Mesothelial cell of epicardium (in vitro differentiated cells): ENCODE measurements around the gene SSBP3. TPM values are rescaled to one million over a fixed set of nuclear protein-coding genes. Genes with fewer than 3 reads are reported as not detected.
"Not testable (repeated sequence)": the region's sequence is repeated elsewhere in the genome, so short reads cannot be mapped to it uniquely, and the experiment has no call there.

Source experiments
- DNase-seq, 2 experiments: peaks; one replicate each; pipeline ENCODE4 v3.0.0; 2021; ENCODE audit warnings: low spot score in 2 of 2; ENCODE audit not compliant: unreplicated experiment in 2 of 2
- H3K27ac Mint-ChIP-seq: 2 replicates; pipeline ENCODE4 v1.8.0; 2021; ENCODE audit warnings: mixed read lengths
- H3K27me3 Mint-ChIP-seq: 2 replicates; pipeline ENCODE4 v1.8.0; 2021; ENCODE audit warnings: low read depth, mixed read lengths
- H3K36me3 Mint-ChIP-seq: 2 replicates; pipeline ENCODE4 v1.8.0; 2021; ENCODE audit warnings: mixed read lengths
- H3K4me1 Mint-ChIP-seq: 2 replicates; pipeline ENCODE4 v1.8.0; 2021; ENCODE audit warnings: mixed read lengths
- H3K4me3 Mint-ChIP-seq: 2 replicates; pipeline ENCODE4 v1.8.0; 2021; ENCODE audit warnings: mild to moderate bottlenecking, moderate library complexity, mixed read lengths
- H3K9me3 Mint-ChIP-seq: 2 replicates; pipeline ENCODE4 v1.8.0; 2021; ENCODE audit warnings: mixed read lengths
- total RNA-seq: library from RNA; stranded (reverse); gene quantifications from 3 replicates; pipeline ENCODE4 v1.2.1, GENCODE V29; 2021
- TF ChIP-seq, protein P1 (sequence below): fragments of 200-600 bp; sonication (generic); IDR thresholded peaks from one replicate; pipeline ENCODE4 v1.5.0; 2021; ENCODE audit warnings: antibody characterized with exemption; ENCODE audit not compliant: unreplicated experiment

SSBP3 gene
- total RNA-seq, 1 donor from 2014 or later, result 172 TPM

GRCh38 chr1:54425152-54425584, 19.0 kb upstream of the SSBP3 start:
- Mint-ChIP-seq H3K36me3 (no peaks in the 10 kb centered on the region), H3K27me3 (no peaks in the 10 kb centered on the region), H3K4me3 (no peak overlapping the region), H3K27ac (no peak overlapping the region), H3K4me1 (peaks cover 6% of the 10 kb centered on the region), H3K9me3 (peaks cover 4% of the 10 kb centered on the region)
- TF ChIP-seq, protein P1, sequence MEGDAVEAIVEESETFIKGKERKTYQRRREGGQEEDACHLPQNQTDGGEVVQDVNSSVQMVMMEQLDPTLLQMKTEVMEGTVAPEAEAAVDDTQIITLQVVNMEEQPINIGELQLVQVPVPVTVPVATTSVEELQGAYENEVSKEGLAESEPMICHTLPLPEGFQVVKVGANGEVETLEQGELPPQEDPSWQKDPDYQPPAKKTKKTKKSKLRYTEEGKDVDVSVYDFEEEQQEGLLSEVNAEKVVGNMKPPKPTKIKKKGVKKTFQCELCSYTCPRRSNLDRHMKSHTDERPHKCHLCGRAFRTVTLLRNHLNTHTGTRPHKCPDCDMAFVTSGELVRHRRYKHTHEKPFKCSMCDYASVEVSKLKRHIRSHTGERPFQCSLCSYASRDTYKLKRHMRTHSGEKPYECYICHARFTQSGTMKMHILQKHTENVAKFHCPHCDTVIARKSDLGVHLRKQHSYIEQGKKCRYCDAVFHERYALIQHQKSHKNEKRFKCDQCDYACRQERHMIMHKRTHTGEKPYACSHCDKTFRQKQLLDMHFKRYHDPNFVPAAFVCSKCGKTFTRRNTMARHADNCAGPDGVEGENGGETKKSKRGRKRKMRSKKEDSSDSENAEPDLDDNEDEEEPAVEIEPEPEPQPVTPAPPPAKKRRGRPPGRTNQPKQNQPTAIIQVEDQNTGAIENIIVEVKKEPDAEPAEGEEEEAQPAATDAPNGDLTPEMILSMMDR, result no peak
- DNase-seq, result no peak

DNA sequence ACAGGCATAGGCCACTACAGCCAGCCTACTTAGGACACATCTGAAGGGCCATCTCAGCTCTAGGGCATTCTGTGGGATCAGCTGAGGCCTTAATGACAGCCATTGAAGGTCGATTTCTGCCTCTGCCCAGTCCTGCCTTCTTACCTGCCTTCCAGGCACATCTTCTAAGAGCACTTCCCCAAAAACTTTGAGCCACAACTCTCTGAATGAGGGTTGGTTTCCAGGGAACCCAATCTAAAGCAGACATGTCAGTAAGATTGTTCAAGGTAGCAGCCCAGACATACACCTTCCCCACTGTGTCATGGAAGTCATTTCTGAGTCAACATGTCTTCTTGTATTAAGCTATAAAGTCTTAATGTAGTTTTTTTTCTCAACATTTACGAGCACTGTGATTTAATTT, 18.2 kb upstream of the SSBP3 start:
- H3K4me3 Mint-ChIP-seq, result no peak overlapping the region
- H3K4me1 Mint-ChIP-seq, result peaks cover 6% of the 10 kb centered on the region
- H3K9me3 Mint-ChIP-seq, result peaks cover 4% of the 10 kb centered on the region
- TF ChIP-seq, protein P1, result no peak
- no peaks in the 10 kb centered on the region for H3K36me3 Mint-ChIP-seq
- H3K27ac Mint-ChIP-seq, result no peak overlapping the region
- H3K27me3 Mint-ChIP-seq, result no peaks in the 10 kb centered on the region
- DNase-seq, result no peak

DNA sequence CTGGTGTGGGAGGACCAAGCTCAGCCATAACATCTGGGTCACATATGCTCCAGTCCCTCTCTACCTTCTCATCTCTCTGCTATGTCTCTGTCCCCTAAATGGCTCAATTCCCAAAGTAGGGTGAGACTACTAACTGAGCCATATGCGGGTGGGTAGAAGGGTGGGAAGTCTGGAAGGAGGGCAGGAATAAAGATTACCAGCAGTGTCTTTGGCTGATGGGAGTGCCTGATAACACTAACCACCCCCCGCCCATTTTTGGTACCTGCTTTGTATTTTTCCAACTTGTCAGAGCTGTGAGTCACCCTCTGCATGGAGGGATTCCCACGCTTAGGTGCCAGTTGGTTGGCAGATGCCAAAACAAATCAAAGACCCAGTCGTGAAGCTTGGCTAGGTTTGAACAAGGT, 14.9 kb upstream of the SSBP3 start:
- Mint-ChIP-seq H3K27ac (no peak overlapping the region), H3K9me3 (no peaks in the 10 kb centered on the region), H3K4me3 (no peak overlapping the region), H3K4me1 (peaks cover 4% of the 10 kb centered on the region), H3K27me3 (no peaks in the 10 kb centered on the region), H3K36me3 (no peaks in the 10 kb centered on the region)
- no peak for DNase-seq
- TF ChIP-seq, protein P1, result no peak

DNA sequence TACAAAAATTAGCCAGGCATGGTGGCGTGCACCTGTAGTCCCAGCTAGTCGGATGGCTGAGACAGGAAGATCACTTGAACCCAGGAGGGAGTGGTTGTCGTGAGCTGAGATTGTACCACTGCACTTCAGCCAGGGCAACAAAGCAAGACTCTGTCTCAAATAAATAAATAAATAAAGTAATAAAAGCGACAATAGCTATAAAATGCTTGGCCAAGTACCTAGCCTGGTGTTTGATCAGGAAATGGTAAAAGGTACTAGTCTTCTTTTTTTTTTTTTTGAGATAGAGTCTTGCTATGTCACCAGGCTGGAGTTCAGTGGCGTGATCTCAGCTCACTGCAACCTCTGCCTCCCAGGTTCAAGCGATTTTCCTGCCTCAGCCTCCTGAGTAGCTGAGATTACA, 12.4 kb upstream of the SSBP3 start:
- not testable (repeated sequence) for H3K27ac Mint-ChIP-seq, DNase-seq, H3K4me3 Mint-ChIP-seq, H3K36me3 Mint-ChIP-seq, H3K27me3 Mint-ChIP-seq, H3K9me3 Mint-ChIP-seq
- H3K4me1 Mint-ChIP-seq, result peaks cover 10% of the 10 kb centered on the region

DNA sequence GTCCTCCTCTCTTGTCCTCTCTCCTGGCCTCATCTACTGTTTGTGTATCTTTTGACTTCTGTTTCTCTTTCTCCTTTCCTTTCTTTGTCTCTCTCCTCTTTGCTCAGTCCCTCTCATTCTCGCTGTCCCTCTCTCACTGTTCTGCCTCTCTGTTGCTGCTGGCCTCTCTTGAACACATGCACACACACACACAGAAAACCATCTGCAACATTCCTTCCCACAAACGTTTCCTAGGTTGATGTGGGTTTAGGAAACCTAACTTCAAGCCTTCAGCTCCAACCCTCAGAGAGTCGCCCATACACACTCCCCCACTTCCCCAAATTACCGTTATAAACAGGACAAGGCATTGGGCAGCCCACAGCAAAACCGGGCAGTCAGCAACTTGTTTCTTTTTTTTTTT, 10.9 kb upstream of the SSBP3 start:
- no peak overlapping the region for H3K4me3 Mint-ChIP-seq
- H3K4me1 Mint-ChIP-seq, result peaks cover 20% of the 10 kb centered on the region
- H3K36me3 Mint-ChIP-seq, result no peaks in the 10 kb centered on the region
- DNase-seq, result no peak
- TF ChIP-seq, protein P1, result no peak
- peak overlapping the region; percentile 10 for H3K27ac Mint-ChIP-seq
- no peaks in the 10 kb centered on the region for H3K27me3 Mint-ChIP-seq
- no peaks in the 10 kb centered on the region for H3K9me3 Mint-ChIP-seq

DNA sequence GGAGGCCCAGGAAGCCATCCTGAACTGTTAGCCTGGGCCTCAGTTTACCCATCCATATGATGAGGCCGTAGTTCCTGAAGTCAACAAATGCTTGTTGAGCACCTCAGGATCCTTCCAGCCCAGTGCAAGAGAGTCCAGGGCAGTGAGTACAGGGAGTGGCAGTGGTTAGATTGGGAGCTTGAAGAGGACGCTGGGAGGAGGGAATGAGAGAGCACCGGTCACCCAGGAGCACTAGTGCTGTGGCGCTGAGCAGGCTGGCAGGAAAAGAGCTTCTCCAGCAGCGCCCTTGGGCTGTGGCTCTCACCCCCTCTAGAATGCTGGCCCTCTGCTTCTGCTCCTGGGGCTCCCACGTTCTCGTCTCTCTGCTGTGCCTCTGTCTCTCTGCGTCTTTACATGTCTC, 10.2 kb upstream of the SSBP3 start:
- Mint-ChIP-seq H3K9me3 (no peaks in the 10 kb centered on the region), H3K27ac (no peak overlapping the region), H3K36me3 (no peaks in the 10 kb centered on the region), H3K4me1 (peaks cover 22% of the 10 kb centered on the region), H3K27me3 (no peaks in the 10 kb centered on the region), H3K4me3 (no peak overlapping the region)
- DNase-seq, result no peak
- TF ChIP-seq, protein P1, result no peak
